GM19468 (cell line): ENCODE measurements around the gene TEX28.
"Not testable (repeated sequence)": the region's sequence is repeated elsewhere in the genome, so short reads cannot be mapped to it uniquely, and the experiment has no call there.

Experiments used
- ATAC-seq: cut with Tn5 transposase; IDR thresholded peaks from one replicate; pipeline ENCODE4 v1.9.1; 2021; ENCODE audit warnings: mild to moderate bottlenecking, moderate library complexity, moderate number of reproducible peaks; ENCODE audit not compliant: unreplicated experiment; ENCODE audit errors: extremely low read depth

TEX28 gene

GRCh38 chrX:154258711-154259110 lies 36.2 kb downstream of the TEX28 start:
- not testable (repeated sequence) for ATAC-seq

DNA sequence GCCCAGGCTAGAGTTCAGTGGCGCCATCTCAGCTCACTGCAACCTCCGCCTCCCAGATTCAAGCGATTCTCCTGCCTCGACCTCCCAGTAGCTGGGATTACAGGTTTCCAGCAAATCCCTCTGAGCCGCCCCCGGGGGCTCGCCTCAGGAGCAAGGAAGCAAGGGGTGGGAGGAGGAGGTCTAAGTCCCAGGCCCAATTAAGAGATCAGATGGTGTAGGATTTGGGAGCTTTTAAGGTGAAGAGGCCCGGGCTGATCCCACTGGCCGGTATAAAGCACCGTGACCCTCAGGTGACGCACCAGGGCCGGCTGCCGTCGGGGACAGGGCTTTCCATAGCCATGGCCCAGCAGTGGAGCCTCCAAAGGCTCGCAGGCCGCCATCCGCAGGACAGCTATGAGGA lies 37.6 kb downstream of the TEX28 start, which contains the start of gene OPN1MW3:
Gene OPN1MW3 (plus strand): TSS at position 301 of the 400 bp plus-strand sequence. CDS start 38 bp downstream, at position 339.
- ATAC-seq, result not testable (repeated sequence)

- not testable (repeated sequence) for ATAC-seq
Measured at GRCh38 chrX:154248076-154248475, 46.8 kb downstream of the TEX28 start.

DNA sequence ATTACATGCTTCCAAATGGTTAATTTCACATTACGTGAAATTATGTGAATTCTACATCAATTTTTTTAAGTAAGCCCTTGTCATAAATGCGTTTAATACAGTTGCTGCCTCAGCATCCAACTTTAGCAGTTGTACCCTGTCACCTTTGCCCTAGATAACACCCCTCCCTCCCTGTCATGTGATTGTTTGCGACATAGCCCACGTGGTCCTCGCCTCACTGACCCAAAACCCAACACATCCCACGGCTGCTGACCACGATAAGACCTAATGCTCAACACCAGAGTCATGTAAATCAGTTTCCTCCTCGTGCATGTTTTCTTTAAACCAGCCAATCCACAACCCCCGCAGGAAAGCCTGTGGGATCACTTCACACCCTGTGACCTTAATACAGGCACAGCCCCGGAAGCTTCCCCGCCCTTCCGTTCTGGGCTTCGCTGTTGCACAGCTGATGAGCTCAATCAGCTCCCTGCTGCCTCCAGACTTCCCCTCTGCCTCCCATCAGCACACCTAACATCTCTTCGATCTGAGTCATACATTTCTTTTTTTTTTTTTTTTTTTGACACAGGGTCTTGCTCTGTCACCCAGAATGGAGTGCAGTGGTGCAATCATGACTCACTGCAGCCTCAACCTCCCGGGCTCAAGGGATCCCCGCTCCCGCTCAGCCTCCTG lies 47.4 kb downstream of the TEX28 start:
- ATAC-seq, result not testable (repeated sequence)

DNA sequence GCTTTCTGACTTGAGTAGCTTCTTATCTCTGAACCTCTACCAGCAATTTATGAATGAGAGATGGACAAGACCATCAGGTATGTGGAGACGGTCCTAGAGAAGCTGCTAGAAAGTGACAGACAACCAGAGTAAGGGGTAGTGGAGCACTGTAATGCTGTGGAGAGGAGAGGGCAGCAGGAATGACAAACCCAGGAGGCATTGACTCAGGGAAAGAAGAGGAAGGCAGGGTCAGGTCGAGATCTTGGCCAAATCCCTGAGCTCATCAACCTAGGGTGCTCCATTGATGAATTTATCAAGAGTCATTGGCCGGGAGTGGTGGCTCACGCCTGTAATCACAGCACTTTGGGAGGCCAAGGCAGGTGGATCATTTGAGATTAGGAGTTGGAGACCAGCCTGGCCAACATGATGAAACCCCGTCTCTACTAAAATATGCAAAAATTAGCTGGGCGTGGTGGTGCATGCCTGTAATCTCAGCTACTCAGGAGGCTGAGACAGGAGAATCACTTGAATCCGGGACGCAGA lies 54.9 kb downstream of the TEX28 start:
- ATAC-seq, result not testable (repeated sequence)

DNA sequence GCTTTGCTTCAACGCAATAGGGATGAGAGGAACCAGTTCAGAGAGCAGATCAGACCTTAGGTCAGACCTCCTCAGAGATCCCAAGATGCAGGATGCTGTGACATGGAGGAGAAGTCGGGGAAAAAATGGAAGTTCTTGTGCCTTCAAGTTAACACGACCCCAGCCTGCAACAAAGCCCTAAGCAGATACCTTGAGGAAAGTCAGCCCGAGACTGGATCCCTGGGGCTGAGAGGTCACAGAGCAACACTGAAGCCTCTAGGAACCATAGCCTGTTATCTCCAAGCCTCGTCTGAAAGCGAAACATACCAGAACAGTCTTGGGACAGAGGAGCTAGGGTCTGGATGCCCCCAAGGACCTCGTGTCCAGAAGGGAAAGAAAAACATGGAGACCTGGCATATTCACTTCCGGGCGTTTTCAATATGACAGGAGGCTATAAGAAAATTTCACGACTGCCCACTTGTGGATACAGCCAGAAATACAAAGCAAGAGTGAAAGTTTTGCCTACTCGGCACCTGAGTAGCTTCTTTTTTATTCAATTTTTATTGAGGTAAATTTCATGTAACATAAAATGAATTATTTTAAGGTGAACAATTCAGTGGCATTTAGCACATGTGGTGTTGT lies 55.9 kb downstream of the TEX28 start:
- not testable (repeated sequence) for ATAC-seq

DNA sequence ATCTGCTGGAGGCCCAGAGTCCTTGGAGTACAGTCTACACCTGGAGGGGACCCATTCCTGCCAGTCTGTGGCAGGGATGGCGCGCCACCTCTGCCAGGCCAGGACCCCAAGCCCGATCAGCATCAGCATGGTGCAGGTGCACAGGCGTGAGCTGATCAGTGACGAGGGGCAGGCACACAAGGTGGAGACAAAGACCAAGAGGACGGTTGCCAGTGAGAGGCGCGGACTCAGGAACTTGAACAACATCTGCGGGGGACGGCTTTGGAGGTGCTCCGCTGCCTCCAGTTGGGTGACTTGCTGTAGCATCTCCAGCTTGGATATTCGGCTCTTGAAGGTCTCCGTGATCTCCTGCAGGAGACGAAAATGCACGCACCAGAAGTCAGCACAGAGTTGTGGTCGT lies 61.3 kb downstream of the TEX28 start:
- ATAC-seq, result not testable (repeated sequence)

DNA sequence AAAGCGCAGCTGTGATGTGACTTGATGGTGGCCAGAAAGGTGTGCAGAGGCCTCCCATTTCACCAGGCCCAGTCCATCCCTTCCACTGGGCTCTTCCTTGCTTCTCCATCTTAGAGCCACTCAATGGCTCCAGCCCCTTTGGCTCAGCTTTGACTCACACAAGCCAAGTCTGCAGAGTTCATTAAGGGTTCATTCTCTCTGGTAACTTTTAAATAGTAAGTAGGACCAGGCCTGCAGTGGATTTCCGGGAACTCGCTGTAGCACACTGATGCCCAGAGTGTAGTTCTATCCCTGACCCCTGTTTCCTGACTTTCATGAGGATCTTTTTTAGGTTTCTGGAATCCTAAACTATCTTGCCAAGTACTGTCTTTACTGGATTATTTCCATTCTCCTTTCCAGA lies 63.5 kb downstream of the TEX28 start:
- not testable (repeated sequence) for ATAC-seq

DNA sequence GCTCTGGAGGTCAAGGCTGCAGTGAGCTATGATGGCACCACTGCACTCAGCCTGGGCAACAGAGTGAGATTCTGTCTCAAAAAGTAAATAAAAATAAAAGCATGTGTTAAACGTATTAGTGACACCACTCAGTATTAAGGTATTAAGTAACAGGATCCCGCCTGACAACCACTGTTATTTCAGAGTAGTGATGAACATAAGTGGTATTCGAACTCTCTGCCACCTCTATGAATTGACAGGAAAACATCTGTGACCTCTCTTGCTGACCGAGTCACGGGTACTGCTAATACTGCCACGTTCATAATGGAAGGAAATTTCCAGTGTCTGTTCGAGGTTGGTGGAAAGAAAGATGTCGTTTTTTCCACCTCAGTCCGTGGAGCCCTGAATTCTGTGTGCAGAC lies 68.2 kb downstream of the TEX28 start:
- ATAC-seq, result not testable (repeated sequence)

GRCh38 chrX:154225292-154225691 lies 69.6 kb downstream of the TEX28 start:
- not testable (repeated sequence) for ATAC-seq
